Measurements from ENCODE around the gene LPP. TPM values are rescaled to one million over a fixed set of nuclear protein-coding genes. Genes with fewer than 3 reads are reported as not detected.

LPP gene
- total and polyA plus RNA-seq, 2 of the 4 experiments (the other 2 are of a cell fraction) = 16.0 to 130 TPM

- Histone ChIP-seq H2BK15ac (ENCODE audit: low read depth, low read length) (no peak overlapping the region), H4K91ac (ENCODE audit: insufficient read depth, low read depth, low read length) (no peak overlapping the region), H3K4me3 (ENCODE audit: insufficient read depth, low read depth, low read length) (no peak overlapping the region), H3K9me3 (ENCODE audit: control insufficient read depth, insufficient read depth, low read length) (no peaks in the 10 kb centered on the region), H2AK5ac (ENCODE audit: low read depth, low read length) (no peak overlapping the region), H3K14ac (replicated peaks; ENCODE audit: low read depth, low read length) (no peak overlapping the region), H3K9me1 (ENCODE audit: insufficient read depth, low read length) (no peaks in the 10 kb centered on the region), H2BK120ac (ENCODE audit: low read depth, low read length) (no peak overlapping the region), H3K56ac (ENCODE audit: extremely low read depth, insufficient read depth, low read length) (no peak overlapping the region), H3K36me3 (ENCODE audit: control insufficient read depth, insufficient read depth, low read length) (no peaks in the 10 kb centered on the region), H3K4ac (ENCODE audit: low read depth, low read length) (no peak overlapping the region), H3K9ac (ENCODE audit: low read depth, low read length) (no peak overlapping the region), H3K18ac (ENCODE audit: low read depth, low read length) (no peak overlapping the region), H4K8ac (ENCODE audit: low read depth in 2 of 2, low read length in 2 of 2) (no peak overlapping the region), H3K79me1 (ENCODE audit: low read depth in 1 of 2, low read length in 2 of 2) (no peaks in the 10 kb centered on the region), H2BK20ac (ENCODE audit: low read depth, low read length) (no peak overlapping the region), H3K27ac (ENCODE audit: insufficient read depth, low read length) (no peak overlapping the region), H2AK9ac (replicated peaks; ENCODE audit: low read depth, low read length, poor library complexity) (no peak overlapping the region), H4K5ac (ENCODE audit: low read depth, low read length) (no peak overlapping the region), H3K4me1 (ENCODE audit: control insufficient read depth, insufficient read depth, low read length) (0 out of 2 replicates have a peak, but pooled peaks cover 2% of the 10 kb centered on the region), H2AFZ (replicated peaks; ENCODE audit: low read length, poor library complexity) (no peak overlapping the region), H3K4me2 (ENCODE audit: low read depth, low read length) (no peak overlapping the region), H2BK5ac (ENCODE audit: low read depth, low read length, poor library complexity, severe bottlenecking) (no peak overlapping the region), H3K27me3 (ENCODE audit: control insufficient read depth, insufficient read depth, low read length) (no peaks in the 10 kb centered on the region), H3K23ac (ENCODE audit: low read depth, low read length) (no peak overlapping the region), H4K20me1 (ENCODE audit: insufficient read depth, low read length) (no peaks in the 10 kb centered on the region)
- POLR2A ChIA-PET (ENCODE audit: unreplicated experiment) = no interaction called here
- DNase-seq = no peak
- no CpG with 5 or more reads among the region's 5 CpGs for WGBS, 2 experiments (ENCODE audit: extremely low coverage in 2 of 2, insufficient read length in 1 of 2)
- in situ Hi-C loops (cut with MboI; ENCODE audit: low sequenced_read_pairs) = no loop called here
- TF ChIP-seq SMC3 (IDR thresholded peaks at IDR 0.05; ENCODE audit: low read depth, low read length) (no peak), RCOR1 (IDR thresholded peaks at IDR 0.05; ENCODE audit: insufficient replicate concordance, low read length) (no peak), CHD1 (IDR thresholded peaks at IDR 0.05; ENCODE audit: low read depth, low read length) (no peak), RFX5 (IDR thresholded peaks at IDR 0.05; ENCODE audit: low read depth, low read length) (no peak), FOS (IDR thresholded peaks at IDR 0.05; ENCODE audit: low read depth, low read length) (no peak), BHLHE40 (IDR thresholded peaks at IDR 0.05; ENCODE audit: low read depth, low read length) (no peak), CEBPB (IDR thresholded peaks at IDR 0.05; ENCODE audit: low read depth, low read length) (no peak), NFE2L2 (IDR thresholded peaks at IDR 0.05; ENCODE audit: low read depth, low read length) (no peak), ELK1 (IDR thresholded peaks at IDR 0.05; ENCODE audit: borderline replicate concordance, low read depth, low read length) (no peak), MAFK (IDR thresholded peaks at IDR 0.05; ENCODE audit: low read depth, low read length) (no peak), MAZ (IDR thresholded peaks at IDR 0.05; ENCODE audit: borderline replicate concordance, low read depth, low read length) (no peak)
- TF ChIP-seq, protein P1, sequence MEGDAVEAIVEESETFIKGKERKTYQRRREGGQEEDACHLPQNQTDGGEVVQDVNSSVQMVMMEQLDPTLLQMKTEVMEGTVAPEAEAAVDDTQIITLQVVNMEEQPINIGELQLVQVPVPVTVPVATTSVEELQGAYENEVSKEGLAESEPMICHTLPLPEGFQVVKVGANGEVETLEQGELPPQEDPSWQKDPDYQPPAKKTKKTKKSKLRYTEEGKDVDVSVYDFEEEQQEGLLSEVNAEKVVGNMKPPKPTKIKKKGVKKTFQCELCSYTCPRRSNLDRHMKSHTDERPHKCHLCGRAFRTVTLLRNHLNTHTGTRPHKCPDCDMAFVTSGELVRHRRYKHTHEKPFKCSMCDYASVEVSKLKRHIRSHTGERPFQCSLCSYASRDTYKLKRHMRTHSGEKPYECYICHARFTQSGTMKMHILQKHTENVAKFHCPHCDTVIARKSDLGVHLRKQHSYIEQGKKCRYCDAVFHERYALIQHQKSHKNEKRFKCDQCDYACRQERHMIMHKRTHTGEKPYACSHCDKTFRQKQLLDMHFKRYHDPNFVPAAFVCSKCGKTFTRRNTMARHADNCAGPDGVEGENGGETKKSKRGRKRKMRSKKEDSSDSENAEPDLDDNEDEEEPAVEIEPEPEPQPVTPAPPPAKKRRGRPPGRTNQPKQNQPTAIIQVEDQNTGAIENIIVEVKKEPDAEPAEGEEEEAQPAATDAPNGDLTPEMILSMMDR (conservative IDR thresholded peaks at IDR 0.05; ENCODE audit: low read depth, low read length) = no peak
- intact Hi-C loops (cut with micrococcal nuclease) = no loop called here
- ATAC-seq (ENCODE audit: low read depth) = no peak
- CTCF ChIA-PET = interaction anchor here (0.9 kb wide), 1 partner anchor 13 kb away, joined by 3 read pairs; no protein-coding TSS in a partner anchor
- dilution Hi-C loops (cut with HindIII; ENCODE audit: low sequenced_read_pairs, unreplicated experiment) = no loop called here
- BruUV-seq (replicated peaks) = no TSS peak
These were observed 786.0 kb downstream of the LPP start for GRCh38 chr3:188939814-188940572.
